ENCODE measurements around the gene ZIM2.

ZIM2 gene

DNA sequence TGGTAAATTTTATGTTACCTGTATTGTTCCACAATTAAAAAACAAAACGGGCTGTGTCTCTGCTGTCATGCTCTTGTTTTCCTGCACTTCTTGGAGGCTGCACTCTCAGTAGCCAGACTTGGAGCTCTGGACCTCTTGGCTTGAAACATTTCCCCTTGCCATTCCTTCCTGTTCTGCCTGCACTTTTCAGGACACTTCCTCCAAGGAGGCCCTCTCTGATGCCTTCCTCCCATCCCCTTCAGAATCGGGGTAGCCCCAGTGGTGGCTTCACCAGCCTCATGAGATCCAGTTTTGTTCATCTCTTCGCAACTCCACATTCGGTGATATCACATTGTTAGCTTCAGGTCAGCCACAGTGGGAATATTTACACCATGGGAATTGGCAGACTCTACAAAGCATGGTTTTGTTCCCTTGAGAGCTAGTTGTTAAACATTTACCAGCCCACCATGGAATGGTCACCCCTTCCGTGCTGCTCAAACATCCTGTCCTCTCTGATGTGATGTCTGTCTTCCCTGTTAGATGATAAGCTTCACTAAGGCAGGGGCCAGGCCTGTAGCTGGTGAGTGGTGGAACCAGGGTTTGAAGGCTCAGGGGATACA is 40.2 kb upstream of the ZIM2 start:
- Histone ChIP-seq H3K4me3 (replicated peaks; ENCODE audit: insufficient read depth, low read length) (no peak overlapping the region), H3K27me3 (ENCODE audit: insufficient read depth, poor library complexity, severe bottlenecking) (no peaks in the 10 kb centered on the region), H3K27ac (replicated peaks) (no peak overlapping the region)
- no peak for DNase-seq (ENCODE audit: low read depth in 1 of 2, low spot score in 1 of 2)
- TF ChIP-seq, protein P1, sequence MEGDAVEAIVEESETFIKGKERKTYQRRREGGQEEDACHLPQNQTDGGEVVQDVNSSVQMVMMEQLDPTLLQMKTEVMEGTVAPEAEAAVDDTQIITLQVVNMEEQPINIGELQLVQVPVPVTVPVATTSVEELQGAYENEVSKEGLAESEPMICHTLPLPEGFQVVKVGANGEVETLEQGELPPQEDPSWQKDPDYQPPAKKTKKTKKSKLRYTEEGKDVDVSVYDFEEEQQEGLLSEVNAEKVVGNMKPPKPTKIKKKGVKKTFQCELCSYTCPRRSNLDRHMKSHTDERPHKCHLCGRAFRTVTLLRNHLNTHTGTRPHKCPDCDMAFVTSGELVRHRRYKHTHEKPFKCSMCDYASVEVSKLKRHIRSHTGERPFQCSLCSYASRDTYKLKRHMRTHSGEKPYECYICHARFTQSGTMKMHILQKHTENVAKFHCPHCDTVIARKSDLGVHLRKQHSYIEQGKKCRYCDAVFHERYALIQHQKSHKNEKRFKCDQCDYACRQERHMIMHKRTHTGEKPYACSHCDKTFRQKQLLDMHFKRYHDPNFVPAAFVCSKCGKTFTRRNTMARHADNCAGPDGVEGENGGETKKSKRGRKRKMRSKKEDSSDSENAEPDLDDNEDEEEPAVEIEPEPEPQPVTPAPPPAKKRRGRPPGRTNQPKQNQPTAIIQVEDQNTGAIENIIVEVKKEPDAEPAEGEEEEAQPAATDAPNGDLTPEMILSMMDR (IDR thresholded peaks at IDR 0.05; ENCODE audit: insufficient read depth, low read length) = no peak
- TF ChIP-seq POLR2AphosphoS5 (IDR thresholded peaks at IDR 0.05; ENCODE audit: low read depth) = no peak
- TF ChIP-seq, protein P2, sequence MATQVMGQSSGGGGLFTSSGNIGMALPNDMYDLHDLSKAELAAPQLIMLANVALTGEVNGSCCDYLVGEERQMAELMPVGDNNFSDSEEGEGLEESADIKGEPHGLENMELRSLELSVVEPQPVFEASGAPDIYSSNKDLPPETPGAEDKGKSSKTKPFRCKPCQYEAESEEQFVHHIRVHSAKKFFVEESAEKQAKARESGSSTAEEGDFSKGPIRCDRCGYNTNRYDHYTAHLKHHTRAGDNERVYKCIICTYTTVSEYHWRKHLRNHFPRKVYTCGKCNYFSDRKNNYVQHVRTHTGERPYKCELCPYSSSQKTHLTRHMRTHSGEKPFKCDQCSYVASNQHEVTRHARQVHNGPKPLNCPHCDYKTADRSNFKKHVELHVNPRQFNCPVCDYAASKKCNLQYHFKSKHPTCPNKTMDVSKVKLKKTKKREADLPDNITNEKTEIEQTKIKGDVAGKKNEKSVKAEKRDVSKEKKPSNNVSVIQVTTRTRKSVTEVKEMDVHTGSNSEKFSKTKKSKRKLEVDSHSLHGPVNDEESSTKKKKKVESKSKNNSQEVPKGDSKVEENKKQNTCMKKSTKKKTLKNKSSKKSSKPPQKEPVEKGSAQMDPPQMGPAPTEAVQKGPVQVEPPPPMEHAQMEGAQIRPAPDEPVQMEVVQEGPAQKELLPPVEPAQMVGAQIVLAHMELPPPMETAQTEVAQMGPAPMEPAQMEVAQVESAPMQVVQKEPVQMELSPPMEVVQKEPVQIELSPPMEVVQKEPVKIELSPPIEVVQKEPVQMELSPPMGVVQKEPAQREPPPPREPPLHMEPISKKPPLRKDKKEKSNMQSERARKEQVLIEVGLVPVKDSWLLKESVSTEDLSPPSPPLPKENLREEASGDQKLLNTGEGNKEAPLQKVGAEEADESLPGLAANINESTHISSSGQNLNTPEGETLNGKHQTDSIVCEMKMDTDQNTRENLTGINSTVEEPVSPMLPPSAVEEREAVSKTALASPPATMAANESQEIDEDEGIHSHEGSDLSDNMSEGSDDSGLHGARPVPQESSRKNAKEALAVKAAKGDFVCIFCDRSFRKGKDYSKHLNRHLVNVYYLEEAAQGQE (IDR thresholded peaks at IDR 0.05; ENCODE audit: insufficient replicate concordance, low read depth) = no peak
- no peak for TF ChIP-seq GABPA (IDR thresholded peaks at IDR 0.05; ENCODE audit: low read depth)
- no peak for TF ChIP-seq SPI1 (IDR thresholded peaks at IDR 0.05; ENCODE audit: borderline replicate concordance, low read depth)

DNA sequence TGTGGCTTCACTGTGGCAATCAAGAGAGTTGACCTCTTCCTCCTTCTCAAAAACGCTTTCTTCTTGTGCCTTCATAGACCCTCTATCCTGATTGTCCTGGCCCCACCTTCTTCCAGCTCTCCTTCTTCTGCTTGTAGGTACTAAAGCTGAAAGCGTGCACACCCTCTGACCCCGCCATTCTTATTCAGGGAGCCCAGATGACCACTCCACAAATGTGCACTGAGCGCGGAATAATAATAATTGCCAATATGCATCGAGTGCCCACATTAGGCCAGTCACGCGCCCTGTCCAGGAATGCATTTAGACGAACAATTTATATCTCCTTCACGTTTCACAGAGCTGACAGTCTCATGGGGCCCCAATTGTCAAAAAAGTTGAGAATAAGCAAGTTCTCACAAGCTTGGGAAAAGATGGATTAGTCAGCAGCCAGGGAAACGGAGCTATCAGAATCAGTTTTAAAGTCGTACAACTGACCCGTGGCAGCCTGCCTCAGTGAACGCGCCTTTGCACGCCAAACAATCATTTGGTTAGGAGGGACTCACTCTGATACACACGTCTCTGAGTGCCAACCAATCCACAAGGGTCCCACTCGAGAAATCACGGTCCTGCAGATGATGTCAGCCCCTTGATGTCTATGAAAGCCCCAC is 36.7 kb upstream of the ZIM2 start:
- DNase-seq (ENCODE audit: low read depth in 1 of 2, low spot score in 1 of 2) = no peak
- no peaks in the 10 kb centered on the region for H3K27me3 ChIP-seq (ENCODE audit: insufficient read depth, poor library complexity, severe bottlenecking)
- TF ChIP-seq, protein P2 (IDR thresholded peaks at IDR 0.05; ENCODE audit: insufficient replicate concordance, low read depth) = no peak
- TF ChIP-seq SPI1 (IDR thresholded peaks at IDR 0.05; ENCODE audit: borderline replicate concordance, low read depth) (no peak), GABPA (IDR thresholded peaks at IDR 0.05; ENCODE audit: low read depth) (no peak), POLR2AphosphoS5 (IDR thresholded peaks at IDR 0.05; ENCODE audit: low read depth) (no peak)
- TF ChIP-seq, protein P1 (IDR thresholded peaks at IDR 0.05; ENCODE audit: insufficient read depth, low read length) = no peak

DNA sequence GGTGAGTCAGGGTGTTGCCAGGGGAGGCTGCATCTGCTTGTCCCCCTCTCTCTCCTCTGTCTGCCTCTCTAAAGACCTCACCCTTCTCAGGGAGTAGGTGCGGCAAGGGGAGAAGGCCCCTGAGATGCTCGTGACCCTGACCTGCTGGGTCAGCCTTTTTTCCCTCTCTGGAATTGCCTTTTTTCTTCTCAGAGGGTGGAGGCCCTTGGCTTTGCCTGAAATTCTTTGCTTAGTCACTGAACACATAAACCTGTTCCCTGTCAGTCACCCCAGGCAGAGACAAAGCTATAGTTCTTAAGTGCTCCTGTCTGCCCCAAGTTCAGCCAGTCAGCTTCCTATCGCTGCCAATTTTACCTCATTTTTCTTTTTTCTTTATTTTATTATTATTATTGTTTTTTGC is 35.2 kb upstream of the ZIM2 start:
- no peak overlapping the region for H3K27ac ChIP-seq (replicated peaks)
- DNase-seq (ENCODE audit: low read depth in 1 of 2, low spot score in 1 of 2) = no peak
- no peak overlapping the region for H3K4me3 ChIP-seq (replicated peaks; ENCODE audit: insufficient read depth, low read length)
- TF ChIP-seq, protein P2 (IDR thresholded peaks at IDR 0.05; ENCODE audit: insufficient replicate concordance, low read depth) = no peak
- TF ChIP-seq SPI1 (IDR thresholded peaks at IDR 0.05; ENCODE audit: borderline replicate concordance, low read depth) (no peak), GABPA (IDR thresholded peaks at IDR 0.05; ENCODE audit: low read depth) (no peak), POLR2AphosphoS5 (IDR thresholded peaks at IDR 0.05; ENCODE audit: low read depth) (no peak)
- TF ChIP-seq, protein P1 (IDR thresholded peaks at IDR 0.05; ENCODE audit: insufficient read depth, low read length) = no peak
- H3K27me3 ChIP-seq (ENCODE audit: insufficient read depth, poor library complexity, severe bottlenecking) = no peaks in the 10 kb centered on the region

More for the DNA sequence above, 36.7 kb upstream of the ZIM2 start:
- Histone ChIP-seq H3K27ac (replicated peaks) (no peak overlapping the region), H3K4me3 (replicated peaks; ENCODE audit: insufficient read depth, low read length) (no peak overlapping the region)

Data from HL-60 (cell line).